Fibroblast of skin of right biceps (primary cell): Measurements from ENCODE around the gene MEG3.
"Not testable (repeated sequence)": the region's sequence is repeated elsewhere in the genome, so short reads cannot be mapped to it uniquely, and the experiment has no call there.

Source experiments
- DNase-seq: peaks from one replicate; pipeline ENCODE4 v3.0.0-alpha.2; 2013

The MEG3 gene

DNA sequence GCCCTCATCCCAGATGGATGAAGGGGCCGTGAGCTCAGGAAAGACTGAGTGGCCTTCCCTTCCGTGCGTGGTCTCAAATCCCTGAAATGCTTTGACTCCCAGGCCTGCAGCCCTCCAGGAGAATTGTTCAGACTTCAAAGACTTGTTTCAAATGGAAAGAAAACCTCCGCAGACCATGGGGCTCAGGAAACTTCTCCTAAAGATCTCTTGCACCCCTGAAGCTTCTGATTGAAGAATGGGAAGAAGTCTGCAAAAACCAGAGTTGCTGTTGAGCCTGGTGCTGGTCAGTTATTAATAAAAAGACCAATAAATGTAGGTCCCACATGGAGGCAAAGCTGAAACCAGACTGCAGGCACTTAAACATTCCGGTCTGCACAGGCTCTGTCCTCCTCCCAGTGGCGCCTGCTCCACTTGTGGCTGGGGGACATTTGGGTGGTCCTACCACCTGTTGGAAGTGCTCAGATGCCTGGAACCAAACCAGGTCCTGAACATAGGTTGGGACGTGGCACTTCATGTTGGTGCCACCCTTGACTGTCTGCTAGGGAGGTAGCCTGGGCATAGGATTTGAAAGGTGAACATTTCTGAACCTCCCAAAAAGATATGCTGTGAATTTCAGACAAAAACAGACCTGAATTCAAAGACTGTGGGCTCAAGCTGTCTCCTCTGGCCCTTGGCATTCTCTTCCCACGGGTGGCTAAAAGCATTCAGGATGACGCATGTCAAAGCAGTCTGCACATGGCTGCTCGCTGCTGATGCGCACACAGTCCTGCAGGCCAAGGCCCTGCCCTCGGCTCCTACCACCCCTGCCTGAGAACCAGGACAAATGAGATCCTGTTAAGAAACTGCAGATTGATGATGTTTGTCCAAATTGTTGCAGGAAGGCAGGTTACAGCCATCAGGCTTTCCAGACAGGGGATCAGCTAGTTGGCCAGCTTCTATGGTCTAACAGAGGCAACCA is 36.2 kb upstream of the MEG3 start:
- DNase-seq = peak; percentile 4

DNA sequence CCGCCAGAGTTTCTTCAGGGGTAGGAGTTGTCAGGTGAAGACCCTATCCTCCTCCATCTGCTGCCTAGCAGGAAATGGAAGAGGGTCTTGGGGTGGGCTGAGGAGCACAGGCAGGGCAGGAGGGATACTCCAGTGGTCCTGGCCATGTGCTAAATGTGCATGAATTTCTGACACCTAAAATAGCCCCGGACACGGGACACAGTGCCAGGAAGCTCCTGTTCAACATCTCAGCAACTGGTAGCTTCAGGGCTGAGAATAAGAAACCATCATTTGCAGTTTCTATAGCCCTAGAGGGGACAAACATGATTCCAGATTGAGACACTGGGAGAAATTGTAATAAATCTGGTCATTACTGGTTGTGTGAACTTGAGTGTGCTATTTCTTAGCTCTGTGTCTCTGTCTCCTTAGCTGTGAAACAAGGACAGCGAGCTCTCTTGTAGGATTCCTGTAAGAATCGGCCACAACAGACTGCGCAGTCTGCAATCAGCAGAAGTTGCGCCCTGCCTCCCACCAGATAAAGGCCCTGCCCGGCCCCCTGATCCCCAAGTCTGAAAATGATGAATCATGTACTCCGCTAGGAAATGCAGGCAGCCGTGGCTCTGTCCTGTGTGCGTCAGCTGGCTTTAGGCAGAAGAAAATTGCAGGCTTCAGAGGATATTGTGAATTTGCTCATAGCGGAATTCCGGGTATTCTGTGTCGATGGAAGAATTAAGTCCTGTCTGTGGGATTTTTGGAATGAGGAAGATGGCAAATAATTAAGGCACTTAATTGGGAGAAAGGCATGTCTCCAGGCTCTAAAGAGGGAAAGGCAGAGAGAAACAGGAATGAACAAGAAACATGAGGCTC is 35.2 kb upstream of the MEG3 start:
- peak; percentile 83 for DNase-seq

GRCh38 chr14:100791348-100791735 is 34.6 kb upstream of the MEG3 start:
- no peak for DNase-seq

GRCh38 chr14:100791995-100792394 is 33.9 kb upstream of the MEG3 start:
- no peak for DNase-seq

DNA sequence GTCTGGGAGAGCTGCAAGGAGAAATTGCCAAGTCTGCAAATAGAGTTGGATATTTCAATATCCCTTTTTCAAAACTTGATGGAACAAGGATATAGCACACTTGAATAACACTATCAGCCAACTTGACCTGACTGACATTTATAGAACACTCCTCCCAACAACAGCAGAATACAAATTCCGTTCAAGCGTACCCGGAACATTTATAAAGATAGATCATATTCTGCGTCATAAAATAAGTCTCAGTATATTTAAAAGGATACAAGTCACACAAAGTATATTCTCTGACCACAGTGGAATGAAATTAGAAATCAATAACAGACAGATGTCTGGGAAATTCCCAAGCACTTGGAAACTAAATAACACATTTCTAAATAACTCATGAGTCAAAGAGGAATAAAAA is 29.0 kb upstream of the MEG3 start:
- peak; percentile 6 for DNase-seq

DNA sequence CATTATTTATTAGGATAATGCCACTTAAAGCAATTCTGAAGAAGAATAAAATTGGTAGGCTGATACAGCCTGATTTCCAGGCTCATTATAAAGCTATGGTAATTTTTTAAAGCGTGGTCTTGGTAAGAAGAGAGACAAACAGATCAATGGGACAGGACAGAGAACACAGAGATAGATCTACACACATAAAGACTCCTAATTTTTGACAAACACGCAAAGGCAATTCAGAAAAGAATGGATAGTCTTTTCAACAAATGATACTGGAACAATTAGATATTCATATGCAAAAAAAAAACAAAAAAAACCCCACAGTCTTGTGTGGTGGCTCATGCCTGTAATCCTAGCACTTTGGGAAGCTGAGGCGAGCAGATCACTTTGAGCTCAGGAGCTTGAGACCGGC is 25.9 kb upstream of the MEG3 start:
- DNase-seq = no peak

- DNase-seq = not testable (repeated sequence)
These were observed 24.5 kb upstream of the MEG3 start for GRCh38 chr14:100801433-100801832.

DNA sequence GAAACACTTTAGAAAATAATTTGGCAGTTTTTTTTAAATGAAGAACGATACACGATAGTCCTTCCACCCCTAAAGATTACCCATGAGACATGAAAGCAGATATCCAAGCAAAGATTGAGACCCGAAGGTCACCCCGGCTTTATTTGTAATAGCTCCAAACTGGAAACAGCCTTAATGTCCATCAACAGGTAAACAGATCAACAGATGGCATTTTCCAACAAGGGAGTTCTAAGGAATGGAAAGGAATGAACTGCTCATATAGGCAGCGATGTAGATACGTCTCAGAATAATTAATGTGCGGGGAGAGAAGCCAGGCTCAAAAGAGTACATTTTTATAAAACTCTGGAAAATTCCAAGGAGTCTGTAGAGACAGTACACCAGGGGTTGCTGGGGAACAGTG is 23.7 kb upstream of the MEG3 start:
- DNase-seq = no peak

DNA sequence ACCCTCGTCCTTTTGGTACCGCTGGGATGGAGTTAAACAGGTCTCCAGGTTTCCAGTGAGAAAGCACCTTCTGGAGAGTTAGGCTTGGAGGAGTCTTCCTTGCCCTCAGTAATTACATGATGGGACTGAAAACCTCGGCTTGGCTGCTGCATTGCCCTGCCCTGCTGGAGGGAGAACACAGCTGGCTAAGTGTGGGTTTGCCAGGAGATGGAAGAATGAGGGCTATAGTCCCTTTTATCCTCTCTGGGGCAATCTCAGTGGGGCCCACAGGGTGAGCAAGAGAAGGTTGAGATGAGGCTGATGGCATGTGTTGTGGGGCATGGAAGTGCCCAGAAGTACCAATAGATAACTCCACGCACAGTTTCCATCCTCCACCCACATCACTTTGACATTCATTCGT is 23.2 kb upstream of the MEG3 start:
- DNase-seq = no peak

GRCh38 chr14:100803226-100803625 is 22.7 kb upstream of the MEG3 start:
- DNase-seq = no peak

DNA sequence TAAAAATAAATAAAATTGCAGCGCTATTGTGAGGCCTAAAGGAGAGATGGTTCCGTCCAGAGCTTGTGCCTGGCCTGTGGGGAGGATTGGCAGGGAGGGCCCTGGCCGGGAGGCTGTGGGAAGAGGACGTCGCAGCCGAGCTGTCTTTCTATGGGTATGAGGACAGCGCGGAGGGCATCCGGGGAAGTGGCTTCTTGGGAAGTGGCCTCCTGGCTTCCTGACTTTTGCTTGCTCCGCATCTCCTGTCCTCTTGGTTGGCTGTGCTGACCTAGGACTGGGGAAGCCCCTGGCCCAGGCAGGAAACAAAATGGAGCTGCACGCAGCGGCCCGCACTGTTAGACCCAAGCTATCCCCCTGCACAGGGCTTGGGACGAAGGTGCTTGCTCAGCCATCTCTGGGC is 22.2 kb upstream of the MEG3 start:
- no peak for DNase-seq

DNA sequence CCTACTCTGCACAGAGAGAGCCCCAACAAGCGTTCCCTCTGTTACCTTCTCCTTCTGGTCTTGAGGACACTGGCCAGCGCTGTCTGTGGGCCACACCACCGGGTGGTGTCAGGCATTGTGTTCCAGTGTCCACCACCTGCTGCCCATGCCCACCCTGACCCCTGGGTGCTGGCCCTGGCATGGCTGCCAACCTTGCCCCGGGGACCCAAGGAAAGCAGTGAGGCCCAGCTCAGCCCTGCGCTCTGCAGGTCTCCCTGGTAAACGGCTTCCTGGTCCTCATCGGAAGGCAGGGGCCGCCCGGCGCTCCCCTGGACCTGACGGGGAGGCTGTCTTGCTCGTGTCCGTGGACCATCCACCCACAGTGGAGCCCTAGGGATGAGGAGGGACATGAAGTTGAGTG is 21.8 kb upstream of the MEG3 start:
- DNase-seq = no peak

- no peak for DNase-seq
These were observed 21.2 kb upstream of the MEG3 start for GRCh38 chr14:100804558-100805309.

GRCh38 chr14:100806386-100806785 is 19.5 kb upstream of the MEG3 start:
- no peak for DNase-seq

DNA sequence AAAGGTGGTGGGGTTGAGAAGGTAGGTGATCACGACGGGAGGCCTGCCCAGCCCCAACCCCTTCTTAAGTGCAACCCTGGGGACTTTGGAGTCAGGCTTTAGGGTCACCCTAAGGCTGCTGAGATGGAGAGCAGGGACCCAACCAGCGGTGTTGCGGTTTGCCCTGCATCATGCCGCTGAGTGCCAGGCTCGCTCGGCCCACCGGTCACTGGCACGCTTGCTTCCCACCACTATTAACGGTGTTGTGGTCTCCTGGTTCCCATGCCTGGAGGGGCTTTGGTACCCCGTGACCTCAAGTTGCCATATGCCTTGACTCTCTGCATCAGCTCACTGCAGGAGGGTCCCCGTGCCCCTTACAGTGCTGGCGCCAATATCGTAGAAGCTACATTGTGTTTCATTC is 18.4 kb upstream of the MEG3 start:
- no peak for DNase-seq

- no peak for DNase-seq
These were observed 17.8 kb upstream of the MEG3 start for GRCh38 chr14:100807979-100808734.

- DNase-seq = no peak
These were observed 15.5 kb upstream of the MEG3 start for GRCh38 chr14:100810435-100810834.

- peak; percentile 75 for DNase-seq
These were observed 15.0 kb upstream of the MEG3 start for GRCh38 chr14:100810861-100811461.

DNA sequence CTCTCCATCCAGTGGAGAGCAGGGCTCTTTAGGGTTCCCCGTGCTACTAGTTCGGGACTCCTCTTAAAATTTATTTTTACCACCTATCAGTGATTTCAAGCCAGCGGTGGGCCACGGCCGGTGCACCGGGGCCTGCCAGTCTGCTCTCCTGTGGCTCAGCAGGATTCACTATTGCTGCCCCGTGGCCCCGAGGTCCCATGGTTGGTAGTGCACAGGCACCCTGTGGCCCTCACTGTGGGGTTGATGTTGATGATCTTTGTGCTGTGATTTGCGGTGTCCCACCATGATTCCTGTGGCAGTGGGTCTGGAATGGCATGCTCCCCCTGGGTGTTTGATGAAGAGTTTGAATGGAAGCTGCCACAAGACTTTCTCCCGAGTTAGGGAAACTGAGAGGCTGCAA is 12.6 kb upstream of the MEG3 start:
- no peak for DNase-seq

DNA sequence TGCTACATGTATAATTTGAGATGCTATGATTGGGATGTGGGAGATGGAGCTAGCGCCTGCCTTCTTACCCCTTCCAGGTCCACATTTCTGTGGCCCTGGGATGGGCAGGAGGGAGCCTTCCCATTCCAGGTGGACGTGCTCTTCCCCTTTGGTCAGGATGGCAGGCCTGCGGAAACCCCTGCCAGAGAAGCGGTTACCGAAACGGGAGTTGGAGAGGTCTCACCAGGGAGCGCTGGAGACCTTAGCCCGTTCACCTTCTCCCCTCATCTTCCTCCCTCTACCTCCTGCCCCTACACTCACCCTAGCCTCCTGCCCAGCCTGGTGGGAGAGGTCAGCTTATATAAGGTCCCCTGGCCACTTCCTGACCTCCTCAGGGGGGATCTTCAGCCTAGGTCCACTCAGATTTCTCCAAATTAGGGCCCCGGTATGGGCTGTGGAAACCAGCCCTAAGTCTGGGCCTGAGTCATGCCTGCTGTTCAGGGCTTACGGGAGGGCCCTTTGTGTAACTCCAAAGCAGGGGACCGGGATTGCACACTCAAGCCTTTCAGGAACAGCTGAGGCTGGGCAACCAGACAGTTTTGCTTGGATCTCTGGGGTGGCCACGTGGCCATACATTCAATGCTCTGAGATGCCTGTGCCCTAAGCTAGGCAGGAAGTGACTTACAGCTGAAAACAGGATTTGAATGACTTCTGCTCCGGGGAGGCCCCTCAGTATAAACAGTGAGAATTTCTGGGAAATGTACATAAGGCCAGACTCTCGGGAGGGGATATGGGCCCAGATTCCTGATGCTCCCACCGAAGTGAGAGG is 10.2 kb upstream of the MEG3 start:
- peak; percentile 85 for DNase-seq

GRCh38 chr14:100816286-100816949 is 9.5 kb upstream of the MEG3 start:
- DNase-seq = no peak
